Neutrophil (primary cell): ENCODE measurements around the gene LMO1.

ENCODE experiments used
- H3K27ac ChIP-seq: fragments of 200-600 bp; sonication (generic); 2 replicates; pipeline ENCODE4 v1.5.1; 2016; ENCODE audit warnings: mild to moderate bottlenecking, moderate library complexity
- H3K27me3 ChIP-seq: fragments of 200-600 bp; sonication (generic); 2 replicates; pipeline ENCODE4 v1.6.0; 2016; ENCODE audit warnings: mild to moderate bottlenecking
- H3K36me3 ChIP-seq: fragments of 200-600 bp; sonication (generic); 2 replicates; pipeline ENCODE4 v1.5.1; 2017
- H3K4me1 ChIP-seq, 2 experiments: fragments of 200-600 bp in 1 of 2; sonication (generic) in 1 of 2; 1 replicate in 1 of 2; 2 replicates in 1 of 2; pipeline versions ENCODE4 v1.5.1 to v1.6.1; 2013 to 2016; ENCODE audit warnings: low read depth in 1 of 2, low read length in 1 of 2, mild to moderate bottlenecking in 1 of 2, moderate library complexity in 1 of 2; ENCODE audit not compliant: control insufficient read depth in 1 of 2, insufficient read depth in 1 of 2
- H3K4me3 ChIP-seq, 2 experiments: fragments of 200-600 bp in 1 of 2; sonication (generic) in 1 of 2; 1 replicate in 1 of 2; 2 replicates in 1 of 2; pipeline ENCODE4 v1.5.1; 2013 to 2016; ENCODE audit warnings: low read depth in 1 of 2, low read length in 1 of 2, mild to moderate bottlenecking in 1 of 2, moderate library complexity in 1 of 2
- H3K9me3 ChIP-seq: fragments of 200-600 bp; sonication (generic); 2 replicates; pipeline ENCODE4 v1.5.1; 2016
- TF ChIP-seq, protein P1 (sequence below): fragments of 200-600 bp; sonication (generic); IDR thresholded peaks from 2 replicates; pipeline ENCODE4 v1.5.1; 2016; ENCODE audit warnings: antibody characterized with exemption

Gene LMO1

GRCh38 chr11:8219257-8220021 lies 44.2 kb downstream of the LMO1 start:
- Histone ChIP-seq H3K4me1 (no peaks in the 10 kb centered on the region), H3K27ac (no peak overlapping the region), H3K9me3 (no peaks in the 10 kb centered on the region), H3K4me3 (no peak overlapping the region), H3K36me3 (no peaks in the 10 kb centered on the region), H3K27me3 (no peaks in the 10 kb centered on the region)
- TF ChIP-seq, protein P1, sequence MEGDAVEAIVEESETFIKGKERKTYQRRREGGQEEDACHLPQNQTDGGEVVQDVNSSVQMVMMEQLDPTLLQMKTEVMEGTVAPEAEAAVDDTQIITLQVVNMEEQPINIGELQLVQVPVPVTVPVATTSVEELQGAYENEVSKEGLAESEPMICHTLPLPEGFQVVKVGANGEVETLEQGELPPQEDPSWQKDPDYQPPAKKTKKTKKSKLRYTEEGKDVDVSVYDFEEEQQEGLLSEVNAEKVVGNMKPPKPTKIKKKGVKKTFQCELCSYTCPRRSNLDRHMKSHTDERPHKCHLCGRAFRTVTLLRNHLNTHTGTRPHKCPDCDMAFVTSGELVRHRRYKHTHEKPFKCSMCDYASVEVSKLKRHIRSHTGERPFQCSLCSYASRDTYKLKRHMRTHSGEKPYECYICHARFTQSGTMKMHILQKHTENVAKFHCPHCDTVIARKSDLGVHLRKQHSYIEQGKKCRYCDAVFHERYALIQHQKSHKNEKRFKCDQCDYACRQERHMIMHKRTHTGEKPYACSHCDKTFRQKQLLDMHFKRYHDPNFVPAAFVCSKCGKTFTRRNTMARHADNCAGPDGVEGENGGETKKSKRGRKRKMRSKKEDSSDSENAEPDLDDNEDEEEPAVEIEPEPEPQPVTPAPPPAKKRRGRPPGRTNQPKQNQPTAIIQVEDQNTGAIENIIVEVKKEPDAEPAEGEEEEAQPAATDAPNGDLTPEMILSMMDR, result no peak

GRCh38 chr11:8218840-8219239 lies 44.8 kb downstream of the LMO1 start:
- Histone ChIP-seq H3K27ac (no peak overlapping the region), H3K27me3 (no peaks in the 10 kb centered on the region), H3K4me1 (no peaks in the 10 kb centered on the region), H3K4me3 (no peak overlapping the region), H3K9me3 (no peaks in the 10 kb centered on the region), H3K36me3 (no peaks in the 10 kb centered on the region)
- TF ChIP-seq, protein P1, result no peak

- TF ChIP-seq, protein P1, result no peak
These were observed 45.3 kb downstream of the LMO1 start for GRCh38 chr11:8218409-8218808.

GRCh38 chr11:8217926-8218325 lies 45.8 kb downstream of the LMO1 start:
- no peak overlapping the region for H3K4me3 ChIP-seq
- no peaks in the 10 kb centered on the region for H3K4me1 ChIP-seq
- H3K36me3 ChIP-seq, result no peaks in the 10 kb centered on the region
- no peaks in the 10 kb centered on the region for H3K9me3 ChIP-seq
- TF ChIP-seq, protein P1, result no peak
- H3K27me3 ChIP-seq, result no peaks in the 10 kb centered on the region
- no peak overlapping the region for H3K27ac ChIP-seq

More at GRCh38 chr11:8218409-8218808, 45.3 kb downstream of the LMO1 start:
- Histone ChIP-seq H3K36me3 (no peaks in the 10 kb centered on the region), H3K9me3 (no peaks in the 10 kb centered on the region), H3K4me1 (no peaks in the 10 kb centered on the region), H3K4me3 (no peak overlapping the region), H3K27ac (no peak overlapping the region), H3K27me3 (no peaks in the 10 kb centered on the region)

GRCh38 chr11:8217136-8217535 lies 46.5 kb downstream of the LMO1 start:
- Histone ChIP-seq H3K4me3 (no peak overlapping the region), H3K9me3 (no peaks in the 10 kb centered on the region), H3K27me3 (no peaks in the 10 kb centered on the region), H3K27ac (no peak overlapping the region), H3K4me1 (no peaks in the 10 kb centered on the region), H3K36me3 (no peaks in the 10 kb centered on the region)
- TF ChIP-seq, protein P1, result no peak
